ENCODE data around the gene TP53TG3D.
"Not testable (repeated sequence)": the region's sequence is repeated elsewhere in the genome, so short reads cannot be mapped to it uniquely, and the experiment has no call there.

Gene TP53TG3D

GRCh38 chr16:32284800-32285796, 32.0 kb downstream of the TP53TG3D start:
- not testable (repeated sequence) for H3F3A ChIP-seq (ENCODE audit: low read depth); H3K9me2 ChIP-seq (replicated peaks; ENCODE audit: low read depth, low read length); H3K9ac ChIP-seq (ENCODE audit: low read depth, low read length, poor library complexity, severe bottlenecking); H3K79me2 ChIP-seq (ENCODE audit: insufficient read depth, low read length); H3K9me3 ChIP-seq (ENCODE audit: insufficient read depth, low read depth, low read length); H3K27me3 ChIP-seq (ENCODE audit: insufficient read depth, low read length, poor library complexity, severe bottlenecking); H3K4me1 ChIP-seq (ENCODE audit: insufficient read depth, low read length, poor library complexity, severe bottlenecking); H4K20me1 ChIP-seq (ENCODE audit: insufficient read depth, low read length, poor library complexity, severe bottlenecking); H3K4me2 ChIP-seq (ENCODE audit: low read depth, low read length, poor library complexity, severe bottlenecking); H3K36me3 ChIP-seq (ENCODE audit: insufficient read depth, low read length); H2AFZ ChIP-seq (ENCODE audit: low read length); H3K4me3 ChIP-seq (ENCODE audit: low read length, poor library complexity, severe bottlenecking)

GRCh38 chr16:32286193-32286592, 33.1 kb downstream of the TP53TG3D start:
- not testable (repeated sequence) for H3K9me3 ChIP-seq (ENCODE audit: insufficient read depth, low read depth, low read length); H3K4me3 ChIP-seq (ENCODE audit: low read length, poor library complexity, severe bottlenecking); H3K4me1 ChIP-seq (ENCODE audit: insufficient read depth, low read length, poor library complexity, severe bottlenecking); H3K9me2 ChIP-seq (replicated peaks; ENCODE audit: low read depth, low read length); H4K20me1 ChIP-seq (ENCODE audit: insufficient read depth, low read length, poor library complexity, severe bottlenecking); H2AFZ ChIP-seq (ENCODE audit: low read length); H3K27me3 ChIP-seq (ENCODE audit: insufficient read depth, low read length, poor library complexity, severe bottlenecking); H3K36me3 ChIP-seq (ENCODE audit: insufficient read depth, low read length); H3K4me2 ChIP-seq (ENCODE audit: low read depth, low read length, poor library complexity, severe bottlenecking); H3K9ac ChIP-seq (ENCODE audit: low read depth, low read length, poor library complexity, severe bottlenecking); H3K79me2 ChIP-seq (ENCODE audit: insufficient read depth, low read length); H3F3A ChIP-seq (ENCODE audit: low read depth)

- not testable (repeated sequence) for H3K9me2 ChIP-seq (replicated peaks; ENCODE audit: low read depth, low read length); H3K27me3 ChIP-seq (ENCODE audit: insufficient read depth, low read length, poor library complexity, severe bottlenecking); H3K4me3 ChIP-seq (ENCODE audit: low read length, poor library complexity, severe bottlenecking); H3K4me1 ChIP-seq (ENCODE audit: insufficient read depth, low read length, poor library complexity, severe bottlenecking); H4K20me1 ChIP-seq (ENCODE audit: insufficient read depth, low read length, poor library complexity, severe bottlenecking); H3K36me3 ChIP-seq (ENCODE audit: insufficient read depth, low read length); H3K9ac ChIP-seq (ENCODE audit: low read depth, low read length, poor library complexity, severe bottlenecking); H3K79me2 ChIP-seq (ENCODE audit: insufficient read depth, low read length); H3F3A ChIP-seq (ENCODE audit: low read depth); H3K9me3 ChIP-seq (ENCODE audit: insufficient read depth, low read depth, low read length); H2AFZ ChIP-seq (ENCODE audit: low read length); H3K4me2 ChIP-seq (ENCODE audit: low read depth, low read length, poor library complexity, severe bottlenecking)
Observed at GRCh38 chr16:32287743-32288142, 34.7 kb downstream of the TP53TG3D start.

GRCh38 chr16:32289197-32289596, 36.1 kb downstream of the TP53TG3D start:
- H3K4me3 ChIP-seq (ENCODE audit: low read length, poor library complexity, severe bottlenecking); H3K79me2 ChIP-seq (ENCODE audit: insufficient read depth, low read length); H3K4me1 ChIP-seq (ENCODE audit: insufficient read depth, low read length, poor library complexity, severe bottlenecking); H4K20me1 ChIP-seq (ENCODE audit: insufficient read depth, low read length, poor library complexity, severe bottlenecking); H3K9me2 ChIP-seq (replicated peaks; ENCODE audit: low read depth, low read length); H3F3A ChIP-seq (ENCODE audit: low read depth); H3K9me3 ChIP-seq (ENCODE audit: insufficient read depth, low read depth, low read length); H3K36me3 ChIP-seq (ENCODE audit: insufficient read depth, low read length); H2AFZ ChIP-seq (ENCODE audit: low read length); H3K9ac ChIP-seq (ENCODE audit: low read depth, low read length, poor library complexity, severe bottlenecking); H3K4me2 ChIP-seq (ENCODE audit: low read depth, low read length, poor library complexity, severe bottlenecking); H3K27me3 ChIP-seq (ENCODE audit: insufficient read depth, low read length, poor library complexity, severe bottlenecking): not testable (repeated sequence)

GRCh38 chr16:32302776-32303175, 49.7 kb downstream of the TP53TG3D start:
- not testable (repeated sequence) for H3K9me2 ChIP-seq (replicated peaks; ENCODE audit: low read depth, low read length); H3K9ac ChIP-seq (ENCODE audit: low read depth, low read length, poor library complexity, severe bottlenecking); H2AFZ ChIP-seq (ENCODE audit: low read length)

More at GRCh38 chr16:32302776-32303175, 49.7 kb downstream of the TP53TG3D start:
- H3K4me1 ChIP-seq (ENCODE audit: insufficient read depth, low read length, poor library complexity, severe bottlenecking); H3K36me3 ChIP-seq (ENCODE audit: insufficient read depth, low read length); H3K9me3 ChIP-seq (ENCODE audit: insufficient read depth, low read depth, low read length); H3F3A ChIP-seq (ENCODE audit: low read depth); H3K79me2 ChIP-seq (ENCODE audit: insufficient read depth, low read length); H3K4me2 ChIP-seq (ENCODE audit: low read depth, low read length, poor library complexity, severe bottlenecking); H3K4me3 ChIP-seq (ENCODE audit: low read length, poor library complexity, severe bottlenecking); H3K27me3 ChIP-seq (ENCODE audit: insufficient read depth, low read length, poor library complexity, severe bottlenecking); H4K20me1 ChIP-seq (ENCODE audit: insufficient read depth, low read length, poor library complexity, severe bottlenecking): not testable (repeated sequence)

Data from Loucy (cell line).